H9 (cell line): ENCODE measurements around the gene ACSL3. TPM values are rescaled to one million over a fixed set of nuclear protein-coding genes. Genes with fewer than 3 reads are reported as not detected.

Experiments used
- DNase-seq: peaks from one replicate; pipeline ENCODE4 v3.0.0-alpha.2; 2017
- H2AFZ ChIP-seq: one replicate; pipeline ENCODE4 v1.6.1; 2013; ENCODE audit warnings: mild to moderate bottlenecking, low read length, control low read depth, moderate library complexity
- H2AK5ac ChIP-seq: 2 replicates; pipeline ENCODE4 v1.6.1; 2013; ENCODE audit warnings: low read length, control low read depth, mixed read lengths; ENCODE audit not compliant: insufficient read length
- H2BK120ac ChIP-seq: one replicate; pipeline ENCODE4 v1.6.1; 2013; ENCODE audit warnings: low read depth, mild to moderate bottlenecking, low read length, control low read depth, inconsistent platforms; ENCODE audit not compliant: poor library complexity, severe bottlenecking
- H2BK12ac ChIP-seq: 2 replicates; pipeline ENCODE4 v1.6.1; 2013; ENCODE audit warnings: low read length, control low read depth, mixed read lengths, low read depth; ENCODE audit not compliant: insufficient read length
- H2BK15ac ChIP-seq: 2 replicates; pipeline ENCODE4 v1.6.1; 2013; ENCODE audit warnings: low read depth, low read length, control low read depth
- H2BK20ac ChIP-seq: one replicate; pipeline ENCODE4 v1.6.1; 2013; ENCODE audit warnings: low read depth, mild to moderate bottlenecking, low read length, control low read depth, inconsistent platforms; ENCODE audit not compliant: poor library complexity, severe bottlenecking
- H2BK5ac ChIP-seq: 2 replicates; pipeline ENCODE4 v1.6.1; 2013; ENCODE audit warnings: low read length, control low read depth, mixed read lengths; ENCODE audit not compliant: insufficient read length
- H3K14ac ChIP-seq: 2 replicates; pipeline ENCODE4 v1.6.1; 2013; ENCODE audit warnings: low read length, control low read depth; ENCODE audit not compliant: insufficient read depth
- H3K18ac ChIP-seq: 2 replicates; pipeline ENCODE4 v1.6.1; 2013; ENCODE audit warnings: low read depth, mild to moderate bottlenecking, mixed read lengths, low read length, control low read depth; ENCODE audit not compliant: insufficient read length
- H3K23ac ChIP-seq: 2 replicates; pipeline ENCODE4 v1.6.1; 2013; ENCODE audit warnings: low read length, control low read depth, mixed read lengths, low read depth; ENCODE audit not compliant: insufficient read length
- H3K23me2 ChIP-seq: 2 replicates; pipeline ENCODE4 v1.6.1; 2013; ENCODE audit warnings: low read depth, mild to moderate bottlenecking, mixed read lengths, low read length, control low read depth; ENCODE audit not compliant: insufficient read length, poor library complexity, severe bottlenecking
- H3K27ac ChIP-seq: 2 replicates; pipeline ENCODE4 v1.5.1; 2013; ENCODE audit warnings: low read length, control low read depth, mixed read lengths, low read depth; ENCODE audit not compliant: insufficient read length
- H3K27me3 ChIP-seq: 2 replicates; pipeline ENCODE4 v1.6.1; 2013; ENCODE audit warnings: low read length, control low read depth, inconsistent platforms; ENCODE audit not compliant: insufficient read depth
- H3K4ac ChIP-seq: 2 replicates; pipeline ENCODE4 v1.6.1; 2013; ENCODE audit warnings: low read depth, mild to moderate bottlenecking, control low read depth, inconsistent platforms, low read length, moderate library complexity
- H3K4me1 ChIP-seq: 2 replicates; pipeline ENCODE4 v1.6.1; 2013; ENCODE audit warnings: low read length, control low read depth, inconsistent platforms; ENCODE audit not compliant: insufficient read depth
- H3K4me2 ChIP-seq: 2 replicates; pipeline ENCODE4 v1.6.1; 2013; ENCODE audit warnings: low read length, control low read depth, mixed read lengths; ENCODE audit not compliant: insufficient read length, insufficient read depth
- H3K56ac ChIP-seq: 2 replicates; pipeline ENCODE4 v1.6.1; 2013; ENCODE audit warnings: low read depth, mild to moderate bottlenecking, mixed read lengths, low read length, control low read depth; ENCODE audit not compliant: insufficient read length
- H3K79me1 ChIP-seq: 2 replicates; pipeline ENCODE4 v1.6.1; 2013; ENCODE audit warnings: low read depth, mild to moderate bottlenecking, moderate library complexity, low read length, control low read depth, inconsistent platforms; ENCODE audit not compliant: insufficient read depth, poor library complexity, severe bottlenecking
- H3K79me2 ChIP-seq: 2 replicates; pipeline ENCODE4 v1.6.1; 2013; ENCODE audit warnings: low read length, control low read depth, inconsistent platforms; ENCODE audit not compliant: insufficient read depth
- H3K9ac ChIP-seq: 2 replicates; pipeline ENCODE4 v1.6.1; 2013; ENCODE audit warnings: low read length, control low read depth, mixed read lengths; ENCODE audit not compliant: insufficient read length; ENCODE audit errors: extremely low read depth
- H3K9me3 ChIP-seq: one replicate; pipeline ENCODE4 v1.6.1; 2013; ENCODE audit warnings: low read depth, low read length, inconsistent platforms; ENCODE audit not compliant: control insufficient read depth
- H3T11ph ChIP-seq: one replicate; pipeline ENCODE4 v1.6.1; 2013; ENCODE audit warnings: mild to moderate bottlenecking, low read length, control low read depth, inconsistent platforms
- H4K20me1 ChIP-seq: one replicate; pipeline ENCODE4 v1.6.1; 2013; ENCODE audit not compliant: control insufficient read depth, insufficient read length, insufficient read depth
- H4K5ac ChIP-seq: 2 replicates; pipeline ENCODE4 v1.6.1; 2013; ENCODE audit warnings: low read depth, mild to moderate bottlenecking, mixed read lengths, low read length, control low read depth; ENCODE audit not compliant: insufficient read length
- H4K8ac ChIP-seq: replicated peaks from 2 replicates; pipeline ENCODE4 v1.6.1; 2013; ENCODE audit warnings: low read length, control low read depth, mixed read lengths, low read depth; ENCODE audit not compliant: insufficient read length
- H4K91ac ChIP-seq: 2 replicates; pipeline ENCODE4 v1.6.1; 2013; ENCODE audit warnings: low read depth, mild to moderate bottlenecking, moderate library complexity, mixed read lengths, low read length, control low read depth; ENCODE audit not compliant: insufficient read length
- H3K27ac Mint-ChIP-seq, 3 experiments: 2 replicates in 2 of 3; 3 replicates in 1 of 3; pipeline ENCODE4 v1.8.0; 2020 to 2021; ENCODE audit warnings: mixed read lengths in 3 of 3, mild to moderate bottlenecking in 1 of 3, moderate library complexity in 1 of 3
- H3K27me3 Mint-ChIP-seq: 2 replicates; pipeline ENCODE4 v1.8.0; 2021; ENCODE audit warnings: low read depth, mild to moderate bottlenecking, moderate library complexity, mixed read lengths
- H3K36me3 Mint-ChIP-seq, 3 experiments: 2 replicates in 2 of 3; 3 replicates in 1 of 3; pipeline ENCODE4 v1.8.0; 2020 to 2021; ENCODE audit warnings: low read depth in 3 of 3, mixed read lengths in 3 of 3; ENCODE audit not compliant: insufficient read depth in 1 of 3
- H3K4me1 Mint-ChIP-seq, 2 experiments: 2 replicates each; pipeline ENCODE4 v1.8.0; 2020; ENCODE audit warnings: mixed read lengths in 2 of 2
- H3K4me3 Mint-ChIP-seq, 2 experiments: 2 replicates in 1 of 2; 3 replicates in 1 of 2; pipeline ENCODE4 v1.8.0; 2020 to 2021; ENCODE audit warnings: mild to moderate bottlenecking in 2 of 2, mixed read lengths in 2 of 2, moderate library complexity in 1 of 2
- H3K9me3 Mint-ChIP-seq, 2 experiments: 2 replicates in 1 of 2; 3 replicates in 1 of 2; pipeline ENCODE4 v1.8.0; 2020; ENCODE audit warnings: mild to moderate bottlenecking in 2 of 2, mixed read lengths in 2 of 2, moderate library complexity in 1 of 2
- total RNA-seq: library from RNA; stranded (reverse); gene quantifications from 2 replicates; pipeline ENCODE4 v1.2.1, GENCODE V29; 2021
- TF ChIP-seq, protein P1 (sequence below): fragments of 200-600 bp; sonication (generic); conservative IDR thresholded peaks from 3 replicates; pipeline ENCODE4 v1.8.0; 2021; ENCODE audit warnings: antibody characterized with exemption, mild to moderate bottlenecking

The ACSL3 gene
- total RNA-seq, 1 experiment from 2014 or later, result 60.9 TPM

DNA sequence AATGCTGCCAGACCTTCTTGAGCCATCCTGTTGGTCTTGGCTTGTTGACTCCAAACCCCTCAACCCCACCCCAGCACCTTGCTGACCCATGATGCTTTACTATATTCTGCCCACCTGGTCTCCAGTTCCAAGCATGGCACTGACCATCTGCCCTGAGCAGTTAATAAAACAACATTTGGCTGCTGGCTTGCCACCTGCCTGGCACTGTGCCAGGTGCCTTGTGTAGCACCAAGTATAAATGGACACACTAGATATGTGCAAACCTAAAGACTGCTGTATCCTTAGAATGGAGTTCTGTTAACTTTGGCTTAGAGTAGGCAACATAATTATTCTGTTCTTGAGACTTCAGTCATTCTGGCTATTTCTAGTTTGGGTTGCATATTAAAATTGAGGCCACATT is 91.4 kb downstream of the ACSL3 start:
- H3K4me1 Mint-ChIP-seq, result no peaks in the 10 kb centered on the region
- H3K27me3 Mint-ChIP-seq, result no peaks in the 10 kb centered on the region
- Histone ChIP-seq H3K79me1 (no peaks in the 10 kb centered on the region), H2BK20ac (no peak overlapping the region), H3K9me3 (no peaks in the 10 kb centered on the region), H3K56ac (no peak overlapping the region), H3K23me2 (no peaks in the 10 kb centered on the region), H2BK12ac (no peak overlapping the region), H4K8ac (no peak overlapping the region), H3T11ph (no peak overlapping the region), H3K4ac (no peak overlapping the region), H4K20me1 (no peaks in the 10 kb centered on the region), H3K79me2 (no peaks in the 10 kb centered on the region), H2AFZ (no peak overlapping the region), H3K27me3 (no peaks in the 10 kb centered on the region), H3K18ac (no peak overlapping the region), H2BK120ac (no peak overlapping the region), H3K4me1 (no peaks in the 10 kb centered on the region), H2BK15ac (no peak overlapping the region), H3K23ac (no peak overlapping the region), H2BK5ac (no peak overlapping the region), H2AK5ac (no peak overlapping the region), H3K4me2 (no peak overlapping the region), H3K27ac (no peak overlapping the region), H3K14ac (no peak overlapping the region), H4K91ac (no peak overlapping the region), H4K5ac (no peak overlapping the region), H3K9ac (no peak overlapping the region)
- H3K27ac Mint-ChIP-seq, result no peak overlapping the region; a peak in 1 of 7 replicates
- H3K9me3 Mint-ChIP-seq, result peaks cover 0 to 4% of the 10 kb centered on the region in 2 experiments; a peak in 2 of 5 replicates
- H3K36me3 Mint-ChIP-seq, result peaks cover 0 to 4% (median 0%) of the 10 kb centered on the region in 3 experiments; a peak in 2 of 7 replicates
- DNase-seq, result no peak
- TF ChIP-seq, protein P1, sequence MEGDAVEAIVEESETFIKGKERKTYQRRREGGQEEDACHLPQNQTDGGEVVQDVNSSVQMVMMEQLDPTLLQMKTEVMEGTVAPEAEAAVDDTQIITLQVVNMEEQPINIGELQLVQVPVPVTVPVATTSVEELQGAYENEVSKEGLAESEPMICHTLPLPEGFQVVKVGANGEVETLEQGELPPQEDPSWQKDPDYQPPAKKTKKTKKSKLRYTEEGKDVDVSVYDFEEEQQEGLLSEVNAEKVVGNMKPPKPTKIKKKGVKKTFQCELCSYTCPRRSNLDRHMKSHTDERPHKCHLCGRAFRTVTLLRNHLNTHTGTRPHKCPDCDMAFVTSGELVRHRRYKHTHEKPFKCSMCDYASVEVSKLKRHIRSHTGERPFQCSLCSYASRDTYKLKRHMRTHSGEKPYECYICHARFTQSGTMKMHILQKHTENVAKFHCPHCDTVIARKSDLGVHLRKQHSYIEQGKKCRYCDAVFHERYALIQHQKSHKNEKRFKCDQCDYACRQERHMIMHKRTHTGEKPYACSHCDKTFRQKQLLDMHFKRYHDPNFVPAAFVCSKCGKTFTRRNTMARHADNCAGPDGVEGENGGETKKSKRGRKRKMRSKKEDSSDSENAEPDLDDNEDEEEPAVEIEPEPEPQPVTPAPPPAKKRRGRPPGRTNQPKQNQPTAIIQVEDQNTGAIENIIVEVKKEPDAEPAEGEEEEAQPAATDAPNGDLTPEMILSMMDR, result no peak
- H3K4me3 Mint-ChIP-seq, result no peak overlapping the region
